ENCODE results near the gene ZNF273. TPM values are rescaled to one million over a fixed set of nuclear protein-coding genes. Genes with fewer than 3 reads are reported as not detected.

Gene ZNF273
- 4.4 and 5.2 TPM in 2 replicates for total RNA-seq

DNA sequence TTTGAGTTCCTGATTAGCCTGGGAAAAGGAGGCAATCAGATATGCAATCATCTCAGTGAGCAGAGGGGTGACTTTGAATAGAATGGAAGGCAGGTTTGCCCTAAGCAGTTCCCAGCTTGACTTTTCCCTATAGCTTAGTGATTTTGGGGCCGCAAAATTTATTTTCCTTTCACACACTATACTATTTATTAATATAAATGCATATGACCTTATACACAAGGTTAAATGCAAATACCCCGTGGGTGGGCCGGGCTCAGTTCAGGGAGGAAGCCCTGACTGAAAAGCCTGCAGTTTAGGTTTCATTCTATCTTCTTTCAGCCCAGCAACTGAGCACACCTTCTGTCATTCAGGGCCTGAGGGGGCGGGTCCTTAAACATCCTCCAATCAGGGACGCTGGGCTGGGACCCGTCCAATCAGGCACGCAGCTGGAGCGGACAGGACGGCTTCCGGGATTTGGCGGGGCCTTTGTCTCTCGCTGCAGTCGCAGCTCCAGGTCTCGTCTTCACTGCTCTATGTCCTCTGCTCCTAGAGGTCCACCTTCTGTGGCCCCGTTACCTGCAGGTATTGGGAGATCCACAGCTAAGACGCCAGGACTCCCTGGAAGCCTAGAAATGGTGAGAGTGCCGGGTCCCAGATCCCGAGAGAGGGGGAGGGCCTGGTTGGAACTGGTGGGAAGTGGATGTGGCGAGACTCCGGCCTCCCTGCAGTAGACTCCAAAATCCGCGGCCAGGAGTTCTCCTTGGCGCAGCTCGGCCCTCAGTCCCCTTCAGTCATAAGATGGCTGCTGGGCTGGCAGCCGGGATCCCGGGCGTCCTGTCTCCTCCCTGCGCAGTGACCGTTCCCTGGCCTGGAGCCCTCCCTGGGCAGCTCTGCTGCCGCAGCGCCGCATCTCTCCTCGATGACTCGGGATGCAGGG, at the start of gene ZNF273:
TSS of gene ZNF273 (plus strand) at position 468 of the 916 bp plus-strand sequence. CDS start at position 513, 45 bp downstream.

Other genes starting within 250 kb of the ZNF273 start
- gene ZNF107, start 237.1 kb upstream of the ZNF273 start, total RNA-seq: 6.6 and 7.0 TPM in 2 replicates
- 5.3 and 7.2 TPM in 2 replicates for gene ZNF138, start 108.8 kb upstream of the ZNF273 start, total RNA-seq
- 19.6 and 28.9 TPM in 2 replicates for gene ZNF117, start 87.8 kb downstream of the ZNF273 start, total RNA-seq
- gene ERV3-1, start 103.4 kb downstream of the ZNF273 start, total RNA-seq: 32.2 and 50.5 TPM in 2 replicates